GM18867 (cell line): ENCODE measurements around the gene TBC1D22A.

Source experiments
- ATAC-seq: cut with Tn5 transposase; IDR thresholded peaks from one replicate; pipeline ENCODE4 v1.9.1; 2021; ENCODE audit warnings: mild to moderate bottlenecking, moderate library complexity; ENCODE audit not compliant: unreplicated experiment

TBC1D22A gene

DNA sequence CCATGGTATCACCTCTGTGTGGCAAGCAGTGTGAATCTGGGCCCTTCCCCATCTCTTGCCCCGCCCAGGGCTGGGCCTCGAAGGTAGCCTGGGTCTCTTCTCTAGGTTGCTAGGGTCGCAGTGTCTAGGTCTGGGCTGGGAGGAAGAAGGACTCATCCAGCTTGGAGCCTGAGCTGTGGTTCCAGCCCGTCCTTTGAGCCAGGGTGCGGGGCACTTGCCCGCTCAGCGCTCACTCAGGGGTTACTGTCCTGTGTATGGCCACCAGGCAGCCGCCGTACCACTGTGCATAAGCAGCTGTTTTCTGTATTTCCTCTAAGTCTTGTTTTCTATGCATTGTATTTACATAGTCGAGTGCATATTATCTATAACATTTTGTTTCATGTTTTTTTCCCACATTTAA lies 160.9 kb downstream of the TBC1D22A start:
- no peak for ATAC-seq

DNA sequence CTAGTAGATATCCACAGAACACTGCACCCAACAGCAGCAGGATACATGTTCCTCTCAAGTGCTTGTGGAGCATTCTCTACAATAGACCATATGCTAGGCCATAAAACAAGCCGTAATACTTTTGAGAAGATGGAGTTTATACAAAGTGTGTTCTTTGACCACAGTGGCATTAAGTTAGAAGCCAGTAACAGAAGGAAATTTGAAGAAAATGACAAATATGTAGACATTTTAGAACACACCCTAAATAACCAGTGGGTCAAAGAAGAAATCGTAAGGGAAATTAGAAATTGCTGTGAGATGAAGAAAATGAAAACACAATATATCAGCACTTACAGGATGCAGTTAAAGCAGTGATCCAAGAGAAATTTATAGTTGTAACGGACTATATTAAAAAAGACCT lies 163.4 kb downstream of the TBC1D22A start:
- no peak for ATAC-seq

DNA sequence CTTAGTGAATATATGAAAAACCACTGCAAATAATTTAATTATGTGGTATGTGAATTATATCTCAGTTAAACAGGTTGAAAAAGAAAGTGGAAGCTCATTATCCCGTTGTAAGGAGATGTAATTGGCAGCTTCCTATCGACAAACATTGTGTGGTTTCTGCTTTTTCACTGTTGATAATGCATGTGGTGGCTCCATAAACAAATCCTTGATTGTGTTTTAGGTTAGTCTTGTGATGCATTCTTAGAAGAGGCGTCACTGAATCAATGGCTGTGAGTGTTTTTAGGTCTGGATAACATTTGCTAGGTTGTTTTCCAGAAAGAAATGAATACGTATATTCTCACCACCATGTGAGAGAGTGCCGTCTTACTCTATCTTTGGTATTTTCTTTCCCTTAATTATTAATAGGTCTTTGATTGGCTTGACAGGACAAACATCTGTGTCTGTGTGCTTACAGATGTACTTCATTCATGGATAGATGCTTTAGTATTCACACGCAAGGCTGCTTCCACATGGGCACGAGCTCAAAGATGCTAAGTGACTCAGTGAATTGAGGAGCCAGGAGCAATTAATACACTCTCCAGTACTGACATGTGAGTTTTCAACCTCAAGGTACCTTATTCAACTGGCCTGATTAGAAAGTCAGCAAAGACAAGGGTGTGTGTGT lies 166.7 kb downstream of the TBC1D22A start:
- no peak for ATAC-seq

DNA sequence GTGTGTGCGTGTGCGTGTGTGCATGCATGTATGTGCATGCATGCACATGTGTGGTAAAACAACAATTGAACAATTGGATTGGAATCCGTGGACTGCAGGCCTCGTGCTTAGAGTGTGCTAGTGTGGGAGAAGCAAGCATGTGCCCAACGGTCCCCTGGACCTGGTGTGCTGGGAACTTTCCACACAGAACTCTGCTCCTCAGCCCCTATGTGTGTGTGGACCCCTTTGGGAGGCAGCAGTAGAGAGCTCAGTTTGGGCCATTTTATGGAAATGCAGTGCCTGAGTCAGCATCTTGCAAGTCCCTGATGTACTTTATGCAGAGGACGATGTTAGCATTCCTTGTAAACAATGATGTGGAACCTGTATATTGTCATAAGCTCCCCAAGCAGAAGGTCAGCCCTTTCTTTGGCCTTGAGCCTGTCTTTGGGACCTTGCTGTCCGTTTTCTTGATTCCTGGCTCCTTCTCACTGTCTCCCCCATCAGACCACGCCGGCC lies 167.3 kb downstream of the TBC1D22A start:
- no peak for ATAC-seq

DNA sequence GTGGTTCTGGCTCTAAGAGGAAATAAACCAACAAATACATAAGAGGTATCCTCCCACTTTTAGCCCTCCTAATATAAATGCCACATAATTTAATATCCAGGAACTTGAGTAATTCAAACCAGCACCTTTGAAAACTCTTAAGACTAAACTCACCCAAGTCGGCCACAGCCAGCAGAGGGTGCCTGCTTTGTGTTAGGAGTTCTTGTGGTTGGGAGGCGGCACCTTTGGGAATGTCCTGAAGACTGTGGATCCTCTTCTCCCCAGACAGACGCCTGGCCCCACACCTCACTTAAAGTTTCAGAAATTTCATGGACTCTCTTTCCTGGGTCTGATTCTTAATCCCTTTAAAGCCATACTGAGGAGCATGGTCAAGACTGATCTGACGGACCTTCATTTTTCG lies 169.0 kb downstream of the TBC1D22A start:
- ATAC-seq = no peak

DNA sequence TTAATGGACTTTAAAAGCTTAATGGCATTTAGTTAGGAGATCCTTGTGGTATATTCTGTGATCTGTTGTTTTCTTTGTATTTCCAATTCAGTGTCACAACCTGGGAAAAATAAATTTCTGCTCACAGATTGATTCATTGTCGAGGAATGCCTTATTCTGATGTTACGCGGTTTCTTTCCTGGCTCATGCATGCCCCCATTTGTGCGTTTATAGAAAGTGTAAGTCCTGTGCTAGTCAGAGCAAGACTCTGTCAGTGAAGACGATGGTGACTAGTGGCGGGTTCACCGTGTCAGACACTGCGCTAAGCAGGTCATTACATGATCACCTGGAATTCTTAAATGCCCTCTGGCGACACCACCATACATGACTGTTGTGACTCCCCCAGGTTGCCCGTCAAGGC lies 169.4 kb downstream of the TBC1D22A start:
- no peak for ATAC-seq

DNA sequence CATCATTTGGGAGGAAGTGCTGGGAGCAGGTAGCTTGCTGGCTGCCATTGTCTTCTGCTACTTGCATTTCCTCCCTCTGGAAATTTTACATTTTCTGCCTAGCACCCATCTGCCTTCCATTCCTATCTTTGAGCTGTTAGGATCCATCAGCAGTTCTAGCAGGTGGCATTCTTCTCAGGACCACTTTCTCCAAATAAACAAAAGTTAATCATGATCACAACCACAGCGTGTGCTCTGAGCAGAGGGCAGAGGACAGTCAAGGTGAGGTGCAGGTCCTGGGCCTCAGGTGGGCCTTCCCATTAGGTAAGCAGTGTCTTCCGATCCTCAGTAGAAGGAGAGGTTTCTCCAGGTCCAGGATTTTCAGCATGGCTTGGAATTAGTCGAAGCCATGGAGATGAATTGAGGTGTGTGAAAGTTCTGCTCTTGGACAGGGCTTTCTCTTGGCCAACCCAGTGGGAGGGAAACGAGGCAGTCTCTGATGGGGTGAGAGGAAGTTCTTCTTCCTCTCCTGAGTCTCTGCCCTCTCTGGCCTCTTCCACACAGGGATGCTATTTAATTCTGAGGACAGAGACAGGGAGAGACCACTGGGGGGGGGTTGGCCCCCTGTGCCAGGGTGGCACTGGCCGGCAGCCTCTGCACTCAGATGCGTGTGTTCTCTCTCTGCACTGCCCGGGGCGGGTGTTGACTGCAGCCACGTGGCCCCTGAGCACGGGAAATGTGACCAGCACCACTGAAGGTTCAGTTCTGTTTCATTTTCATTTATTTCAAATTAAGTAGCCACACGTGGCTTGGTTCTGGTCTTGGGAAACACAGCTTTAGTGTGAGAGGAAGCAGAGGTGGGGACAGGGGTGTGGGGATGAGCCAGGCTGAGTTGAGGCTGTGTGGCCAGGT lies 170.8 kb downstream of the TBC1D22A start:
- ATAC-seq = no peak

DNA sequence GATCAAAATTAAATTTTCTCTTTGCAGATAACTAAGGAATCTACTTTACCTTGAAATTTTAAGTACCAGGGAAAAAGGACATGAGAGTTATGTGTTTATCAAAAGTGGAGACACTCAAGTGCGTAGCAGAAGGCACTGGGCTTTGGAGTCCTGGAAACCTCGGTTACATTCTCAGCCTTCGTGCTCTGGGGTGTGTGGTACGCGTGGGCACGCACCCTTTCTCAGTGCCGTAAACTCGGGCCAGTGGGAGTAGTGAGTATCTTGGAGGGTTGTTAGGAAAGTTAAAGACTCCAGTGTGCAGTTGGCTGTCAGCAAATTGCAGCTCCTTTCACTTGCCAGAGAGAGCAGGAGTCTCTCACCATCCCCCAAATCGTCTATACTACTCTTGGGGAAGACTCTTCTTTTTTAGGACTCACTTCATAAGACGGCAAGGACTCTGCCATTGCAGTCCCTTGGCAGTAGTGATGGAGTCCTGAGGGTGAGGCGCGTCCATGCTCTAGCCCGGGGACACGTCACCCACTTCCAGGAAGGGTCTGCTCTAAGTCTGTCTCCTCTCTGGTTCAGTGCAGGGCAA lies 171.8 kb downstream of the TBC1D22A start:
- ATAC-seq = no peak

DNA sequence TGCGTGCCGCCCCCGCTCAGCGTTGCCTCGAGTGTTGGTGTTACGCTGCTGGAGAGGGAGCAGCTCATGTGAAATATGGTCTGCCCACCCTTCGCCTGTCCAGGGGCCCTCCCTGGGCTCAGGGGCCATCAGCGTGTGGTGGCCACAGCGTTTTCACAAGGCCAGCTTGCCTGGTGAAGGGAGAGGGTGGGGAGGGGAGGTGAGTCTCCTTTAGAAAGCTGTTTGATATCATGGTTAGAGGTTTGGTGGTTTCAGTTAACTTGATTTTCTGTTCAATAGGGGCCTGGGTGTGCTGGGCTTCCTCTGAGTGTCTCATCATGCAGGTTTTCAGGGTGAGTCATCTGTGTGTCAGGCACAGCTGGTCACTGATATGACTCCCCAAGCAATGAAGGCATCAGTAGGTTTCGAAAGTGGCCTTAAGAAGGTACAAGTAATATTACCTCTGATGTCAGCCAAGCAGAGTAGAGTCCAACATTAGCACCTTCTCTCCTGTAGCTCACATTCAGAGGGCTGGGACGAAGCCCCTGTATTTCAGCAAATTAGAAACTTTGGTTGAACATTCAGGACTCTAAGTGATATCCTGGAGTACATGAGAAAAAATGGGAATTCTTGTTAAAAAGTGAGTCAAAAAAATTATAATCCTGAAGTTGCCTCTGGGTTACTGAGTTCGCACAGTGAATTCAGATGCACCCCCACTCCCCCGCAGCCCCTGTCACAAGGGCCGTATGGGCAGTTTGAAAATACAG lies 172.5 kb downstream of the TBC1D22A start:
- no peak for ATAC-seq

DNA sequence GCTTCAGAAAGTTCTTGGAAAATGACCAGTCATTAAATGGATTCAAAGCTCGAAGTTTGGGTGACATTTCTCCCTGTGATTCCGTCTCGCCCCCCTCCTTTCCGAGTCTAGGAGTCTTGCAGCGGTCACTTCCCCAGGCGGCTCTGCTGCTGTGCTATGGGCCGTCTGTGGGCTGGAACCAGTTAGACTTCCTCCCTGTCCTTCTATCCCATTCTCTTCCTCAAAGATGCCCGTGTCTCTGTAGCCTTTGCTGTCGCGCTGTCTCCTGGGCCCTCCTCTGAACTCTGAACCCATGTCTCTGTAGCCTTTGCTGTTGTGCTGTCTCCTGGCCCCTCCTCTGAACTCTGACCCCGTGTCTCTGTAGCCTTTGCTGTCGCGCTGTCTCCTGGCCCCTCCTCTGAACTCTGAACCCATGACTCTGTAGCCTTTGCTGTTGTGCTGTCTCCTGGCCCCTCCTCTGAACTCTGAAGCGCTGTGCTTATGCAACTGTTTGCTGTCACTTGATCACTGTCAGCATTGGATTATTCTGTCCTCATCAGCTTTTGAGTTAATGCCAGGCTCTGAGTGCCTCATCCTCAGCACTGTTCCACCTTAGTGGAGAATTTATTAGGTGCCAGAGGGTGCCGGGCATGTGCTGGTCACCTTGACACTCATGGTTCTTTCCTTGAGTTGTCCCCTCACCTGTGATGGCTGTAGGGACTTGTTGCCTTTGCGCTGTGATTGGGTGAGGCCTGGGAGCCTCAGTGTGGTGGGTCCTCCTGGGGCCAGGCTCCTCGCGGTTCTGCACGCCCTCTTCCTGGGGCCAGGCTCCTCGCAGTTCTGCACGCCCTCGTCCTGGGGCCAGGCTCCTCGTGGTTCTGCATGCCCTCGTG lies 173.3 kb downstream of the TBC1D22A start:
- no peak for ATAC-seq

DNA sequence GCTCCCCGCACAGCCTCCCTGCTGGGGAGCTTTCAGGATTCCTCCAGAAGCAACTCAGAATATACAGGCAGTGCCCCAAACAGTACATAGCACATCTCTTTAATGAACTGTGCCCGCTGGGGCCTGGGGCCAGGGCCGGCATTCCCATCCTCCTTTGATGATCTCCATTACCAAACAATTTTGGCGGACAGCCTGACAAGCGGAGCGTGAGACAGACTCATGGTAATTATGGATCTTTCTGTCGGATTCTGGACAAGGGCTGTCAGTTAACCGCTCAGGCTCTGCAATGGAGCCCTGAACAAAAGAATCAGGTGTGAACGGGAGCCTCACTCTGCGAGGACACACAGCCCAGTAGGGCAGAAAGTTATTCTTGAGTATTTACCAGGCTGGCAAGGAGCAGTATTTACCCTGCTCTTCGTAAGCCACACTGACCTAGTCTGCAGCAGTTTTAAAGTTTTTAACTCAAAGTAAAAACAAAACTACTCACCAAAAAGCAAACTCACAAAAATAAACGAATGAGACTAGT lies 174.0 kb downstream of the TBC1D22A start:
- ATAC-seq = no peak

DNA sequence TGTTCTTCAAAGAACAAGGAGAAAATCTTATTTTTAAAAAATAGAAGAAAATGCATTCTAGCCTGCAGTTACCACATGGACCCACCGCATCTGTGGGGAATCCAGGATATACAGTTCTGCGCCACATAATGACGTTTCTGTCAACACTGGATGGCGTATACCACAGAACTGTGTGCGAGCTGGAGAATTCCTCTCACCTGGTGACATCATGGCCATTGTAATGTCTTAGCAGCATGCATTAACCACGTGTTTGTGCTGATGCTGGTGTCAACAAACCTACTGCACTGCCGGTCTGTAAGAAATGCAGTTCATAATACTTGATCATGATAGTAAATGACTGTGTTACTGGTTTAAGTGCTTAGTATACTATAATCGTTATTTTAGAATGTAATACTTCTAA lies 174.7 kb downstream of the TBC1D22A start:
- no peak for ATAC-seq

DNA sequence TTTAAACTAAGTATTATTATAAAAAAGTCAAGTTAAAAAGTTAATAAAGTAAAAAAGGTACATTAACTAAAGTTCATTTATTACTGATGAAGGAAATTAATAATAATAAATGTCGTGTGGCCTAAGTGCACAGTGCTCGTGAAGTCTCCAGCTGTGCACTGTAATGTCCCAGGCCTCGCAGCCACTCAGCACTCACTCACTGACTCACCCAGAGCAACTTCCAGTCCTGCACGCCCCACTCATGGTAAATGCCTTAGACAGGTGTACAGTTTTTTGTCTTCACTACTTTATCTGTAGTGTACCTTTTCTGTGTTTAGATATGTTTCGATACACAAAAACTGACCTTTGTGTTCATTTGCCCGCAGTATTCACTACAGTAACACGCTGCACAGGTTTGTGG lies 175.5 kb downstream of the TBC1D22A start:
- ATAC-seq = no peak

DNA sequence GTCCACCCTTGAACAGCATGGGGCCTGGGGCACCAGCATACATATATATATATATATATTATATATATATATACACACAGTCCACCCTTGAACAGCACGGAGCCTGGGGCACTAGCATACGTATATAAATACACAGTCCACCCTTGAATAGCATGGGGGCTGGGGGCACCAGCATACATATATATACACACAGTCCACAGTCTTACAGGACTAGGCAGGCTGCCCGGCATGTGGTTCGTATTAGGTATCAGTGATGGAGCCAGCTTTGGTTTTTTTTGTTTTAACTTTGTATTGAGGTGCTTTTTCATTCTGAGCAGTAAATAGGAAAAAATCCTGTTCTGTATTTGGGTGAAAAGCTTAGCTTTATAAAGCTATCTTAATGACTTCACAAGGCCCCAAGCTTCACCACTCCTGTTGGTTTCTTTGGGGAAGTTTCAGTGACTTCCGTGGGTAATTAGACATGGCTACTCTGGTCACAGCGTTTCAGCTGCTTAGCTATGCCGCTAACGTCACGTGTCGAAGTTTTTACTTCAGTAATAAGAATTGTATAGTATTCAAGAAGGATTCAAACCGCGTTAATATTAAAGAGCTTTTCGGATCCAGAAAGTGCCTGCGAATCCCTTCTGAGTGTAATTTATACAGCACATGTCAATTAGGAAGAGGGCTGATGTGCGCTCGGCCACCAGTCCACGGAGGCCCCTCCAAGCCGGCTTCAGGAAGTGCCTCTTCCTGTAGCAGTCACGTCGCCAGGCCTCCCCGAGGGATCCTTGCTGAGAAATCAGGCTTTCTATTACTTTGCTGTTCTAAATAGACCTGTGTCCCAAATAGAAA lies 179.7 kb downstream of the TBC1D22A start:
- no peak for ATAC-seq

DNA sequence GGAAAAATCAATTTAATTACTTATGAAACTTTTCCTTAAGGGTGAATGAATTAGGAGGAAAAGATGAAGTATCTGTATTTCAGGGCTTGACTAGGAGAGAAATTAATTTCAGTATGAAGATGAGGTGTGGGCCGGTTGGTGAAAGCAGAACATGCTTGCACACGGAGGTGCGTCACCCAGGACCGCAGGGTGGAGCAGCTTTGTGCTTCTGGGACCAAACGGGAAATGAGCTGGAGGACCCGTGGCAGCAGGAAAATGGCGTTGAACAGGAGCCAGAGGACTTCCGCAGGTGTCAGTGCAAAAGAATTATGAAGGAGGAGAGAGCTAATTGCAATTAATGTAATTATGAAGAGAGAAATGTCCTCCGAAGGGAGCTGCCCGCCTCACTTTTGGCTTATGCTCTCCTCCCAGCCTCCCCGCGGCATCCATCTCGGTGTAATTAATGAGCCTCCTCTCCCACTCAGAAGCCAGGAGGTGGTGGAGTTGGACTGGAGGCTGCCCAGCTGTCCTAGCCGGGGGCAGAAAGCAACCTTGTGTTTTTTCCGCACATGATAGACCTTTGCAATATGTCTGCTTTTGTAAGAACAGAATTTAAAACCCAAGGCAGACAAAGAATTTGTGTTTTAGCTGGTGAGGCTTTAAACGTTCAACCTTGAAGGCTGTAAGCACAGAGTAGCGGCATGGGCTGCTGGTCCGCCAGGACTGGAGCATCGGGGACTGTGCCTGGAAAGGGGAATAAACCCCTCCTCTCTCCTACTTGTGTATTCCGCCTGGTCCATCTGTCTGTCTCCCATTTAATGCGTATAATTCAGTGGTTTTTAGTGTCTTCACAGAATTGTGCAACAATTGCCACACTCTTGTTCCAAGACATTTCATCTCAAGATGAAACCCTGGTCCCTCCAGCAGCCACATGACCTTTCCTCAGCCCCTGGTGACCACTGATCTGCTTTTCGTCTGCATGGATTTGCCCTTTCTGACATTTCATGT lies 180.6 kb downstream of the TBC1D22A start:
- no peak for ATAC-seq

DNA sequence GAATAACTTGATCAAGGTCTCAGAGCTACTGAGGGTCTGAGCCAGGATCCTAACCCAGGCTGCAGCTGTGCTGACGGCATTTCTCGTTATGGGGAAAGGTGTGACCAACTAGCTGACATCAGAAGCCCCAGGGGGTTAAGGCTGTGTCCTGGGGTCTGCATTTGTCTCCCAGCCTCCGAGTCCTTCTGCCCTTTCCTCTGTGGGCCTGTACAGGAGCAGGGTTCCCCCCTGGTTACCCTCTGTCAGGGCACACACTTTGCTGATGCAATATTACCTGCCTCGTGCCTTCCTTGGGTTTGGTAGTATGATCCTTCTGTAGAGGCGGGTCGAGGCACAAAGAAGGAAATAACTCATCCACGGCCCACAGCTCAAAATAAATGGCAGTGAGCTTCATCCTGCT lies 183.0 kb downstream of the TBC1D22A start:
- ATAC-seq = no peak

DNA sequence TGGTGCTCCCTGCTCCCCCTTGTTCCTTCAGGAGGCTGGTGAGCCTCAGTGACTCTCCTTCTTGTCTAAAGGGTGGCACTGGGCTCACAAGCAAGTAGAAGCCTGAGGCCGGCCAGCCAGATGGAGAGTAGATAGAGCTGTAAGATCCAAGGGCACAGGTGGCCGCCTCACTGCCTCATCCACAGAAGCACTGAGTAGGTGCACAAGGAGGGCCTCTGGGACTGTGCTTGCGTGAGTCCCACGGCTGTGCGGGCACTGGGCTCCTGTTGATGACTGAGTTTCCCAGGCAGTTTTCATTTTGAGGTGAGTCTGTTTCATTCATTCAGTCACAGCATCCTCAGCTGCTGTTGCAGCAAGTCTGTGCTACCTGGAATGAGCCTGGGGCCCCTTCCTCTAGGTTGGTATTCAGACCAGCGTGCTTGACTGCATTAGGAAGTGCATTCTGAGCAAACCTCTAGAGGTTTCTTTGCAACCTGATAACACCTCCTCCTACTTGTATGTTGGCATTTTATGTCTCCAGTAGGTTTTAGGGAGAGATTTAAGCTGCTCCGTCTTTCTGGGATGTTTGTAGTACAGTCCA lies 184.0 kb downstream of the TBC1D22A start:
- no peak for ATAC-seq
